SK-N-SH (cell line): ENCODE results near the gene AVPR1A.

Experiments
- ELF1 ChIP-seq: IDR thresholded peaks from 2 replicates; pipeline ENCODE4 v1.4.0; 2012
- EP300 ChIP-seq, 2 experiments: IDR thresholded peaks; 2 replicates each; pipeline versions ENCODE4 v1.4.0 to v1.6.1; 2012; ENCODE audit warnings: borderline replicate concordance in 1 of 2, low read depth in 1 of 2, low read length in 1 of 2
- EZH2phosphoT487 ChIP-seq: fragments of 200-600 bp; sonication (generic); IDR thresholded peaks from 2 replicates; pipeline ENCODE4 v1.6.1; 2017; ENCODE audit warnings: low read depth, mixed run types, mild to moderate bottlenecking, antibody characterized with exemption, moderate library complexity, borderline replicate concordance
- JUND ChIP-seq: IDR thresholded peaks from 2 replicates; pipeline ENCODE4 v1.4.0; 2012
- POLR2AphosphoS5 ChIP-seq: IDR thresholded peaks from 2 replicates; pipeline ENCODE4 v1.6.1; 2012; ENCODE audit warnings: low read depth, low read length
- YY1 ChIP-seq: IDR thresholded peaks from 2 replicates; pipeline ENCODE4 v1.4.0; 2012; ENCODE audit warnings: low read depth, mild to moderate bottlenecking
- TF ChIP-seq, protein P1 (sequence below): fragments of 200-600 bp; sonication (generic); IDR thresholded peaks from 2 replicates; pipeline ENCODE4 v1.6.1; 2017; ENCODE audit warnings: antibody characterized with exemption, mild to moderate bottlenecking, moderate library complexity
- TF ChIP-seq, protein P2 (sequence below): fragments of 150-350 bp; IDR thresholded peaks from 2 replicates; pipeline ENCODE4 v1.6.1; 2017; ENCODE audit warnings: antibody characterized with exemption, low read length, low read depth, borderline replicate concordance

DNA sequence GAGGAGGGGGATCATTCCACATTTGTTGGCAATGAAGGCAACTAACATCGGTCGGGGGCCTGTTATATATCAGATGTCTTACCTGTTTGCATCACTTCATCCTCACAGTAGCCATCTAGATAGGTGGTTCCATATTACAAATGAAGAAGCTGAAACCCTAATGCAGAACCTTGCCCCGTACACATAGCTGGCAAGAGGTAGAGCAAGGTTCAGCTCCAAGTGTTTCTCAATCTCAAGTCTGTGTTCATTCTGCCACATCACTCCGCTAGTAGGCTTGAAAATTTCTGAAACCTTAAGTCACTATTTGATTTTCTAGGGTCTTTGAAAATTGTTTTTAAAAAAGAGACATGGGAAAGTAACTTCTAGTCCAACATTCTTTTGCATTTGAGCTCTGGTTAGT lies 17.0 kb downstream of the AVPR1A start:
- TF ChIP-seq, protein P1, sequence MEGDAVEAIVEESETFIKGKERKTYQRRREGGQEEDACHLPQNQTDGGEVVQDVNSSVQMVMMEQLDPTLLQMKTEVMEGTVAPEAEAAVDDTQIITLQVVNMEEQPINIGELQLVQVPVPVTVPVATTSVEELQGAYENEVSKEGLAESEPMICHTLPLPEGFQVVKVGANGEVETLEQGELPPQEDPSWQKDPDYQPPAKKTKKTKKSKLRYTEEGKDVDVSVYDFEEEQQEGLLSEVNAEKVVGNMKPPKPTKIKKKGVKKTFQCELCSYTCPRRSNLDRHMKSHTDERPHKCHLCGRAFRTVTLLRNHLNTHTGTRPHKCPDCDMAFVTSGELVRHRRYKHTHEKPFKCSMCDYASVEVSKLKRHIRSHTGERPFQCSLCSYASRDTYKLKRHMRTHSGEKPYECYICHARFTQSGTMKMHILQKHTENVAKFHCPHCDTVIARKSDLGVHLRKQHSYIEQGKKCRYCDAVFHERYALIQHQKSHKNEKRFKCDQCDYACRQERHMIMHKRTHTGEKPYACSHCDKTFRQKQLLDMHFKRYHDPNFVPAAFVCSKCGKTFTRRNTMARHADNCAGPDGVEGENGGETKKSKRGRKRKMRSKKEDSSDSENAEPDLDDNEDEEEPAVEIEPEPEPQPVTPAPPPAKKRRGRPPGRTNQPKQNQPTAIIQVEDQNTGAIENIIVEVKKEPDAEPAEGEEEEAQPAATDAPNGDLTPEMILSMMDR, result no peak
- TF ChIP-seq EZH2phosphoT487 (no peak), YY1 (no peak), EP300 (IDR thresholded peaks at IDR 0.05; ENCODE audit: borderline replicate concordance in 1 of 2, low read depth in 1 of 2, low read length in 1 of 2) (no peak), JUND (no peak), POLR2AphosphoS5 (no peak), ELF1 (no peak)
- TF ChIP-seq, protein P2, sequence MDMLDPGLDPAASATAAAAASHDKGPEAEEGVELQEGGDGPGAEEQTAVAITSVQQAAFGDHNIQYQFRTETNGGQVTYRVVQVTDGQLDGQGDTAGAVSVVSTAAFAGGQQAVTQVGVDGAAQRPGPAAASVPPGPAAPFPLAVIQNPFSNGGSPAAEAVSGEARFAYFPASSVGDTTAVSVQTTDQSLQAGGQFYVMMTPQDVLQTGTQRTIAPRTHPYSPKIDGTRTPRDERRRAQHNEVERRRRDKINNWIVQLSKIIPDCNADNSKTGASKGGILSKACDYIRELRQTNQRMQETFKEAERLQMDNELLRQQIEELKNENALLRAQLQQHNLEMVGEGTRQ, result no peak
